H1 (cell line): ENCODE results near the gene FOLR3.
"Not testable (repeated sequence)": the region's sequence is repeated elsewhere in the genome, so short reads cannot be mapped to it uniquely, and the experiment has no call there.

ENCODE experiments used
- CTCF ChIP-seq, 3 experiments: IDR thresholded peaks; 1 replicate in 2 of 3; 2 replicates in 1 of 3; pipeline versions ENCODE4 v1.5.1 to v1.6.1; 2011; ENCODE audit warnings: low read length in 3 of 3, mild to moderate bottlenecking in 3 of 3, inconsistent platforms in 2 of 3, low read depth in 1 of 3, moderate library complexity in 1 of 3; ENCODE audit not compliant: insufficient read depth in 1 of 3; ENCODE audit errors: control extremely low read depth in 1 of 3
- POLR2AphosphoS5 ChIP-seq: IDR thresholded peaks from 2 replicates; pipeline ENCODE4 v1.6.1; 2011; ENCODE audit warnings: low read depth, low read length
- USF2 ChIP-seq: IDR thresholded peaks from 2 replicates; pipeline ENCODE4 v1.6.1; 2011; ENCODE audit warnings: low read length, improper control_type of control experiment

DNA sequence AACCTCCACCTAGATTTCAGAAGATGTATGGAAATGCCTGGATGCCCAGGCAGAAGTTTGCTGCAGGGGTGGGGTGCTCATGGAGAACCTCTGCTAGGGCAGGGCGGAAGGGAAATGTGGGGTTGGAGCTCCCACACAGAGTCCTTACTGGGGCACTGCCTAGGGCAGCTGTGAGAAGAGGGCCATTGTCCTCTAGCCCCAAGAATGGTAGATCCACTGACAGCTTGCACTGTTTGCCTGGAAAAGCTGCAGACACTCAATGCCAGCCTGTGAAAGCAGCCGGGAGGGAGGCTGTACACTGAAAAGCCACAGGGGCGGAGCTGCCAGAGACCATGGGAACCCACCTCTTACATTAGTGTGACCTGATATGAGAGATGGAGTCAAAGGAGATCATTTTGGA is 34.2 kb downstream of the FOLR3 start:
- not testable (repeated sequence) for TF ChIP-seq CTCF (IDR thresholded peaks at IDR 0.05; ENCODE audit: control extremely low read depth in 1 of 3, insufficient read depth in 1 of 3, low read depth in 1 of 3, low read length in 3 of 3); POLR2AphosphoS5; USF2
